RWPE1 (cell line): ENCODE measurements around the gene PHF14.
A peak's percentile ranks its signal among the peaks of the same experiment; 100 is the strongest.
"Not testable (repeated sequence)": the region's sequence is repeated elsewhere in the genome, so short reads cannot be mapped to it uniquely, and the experiment has no call there.

Experiments used
- CTCF ChIA-PET: fragments of 350-600 bp; sonication (Branson Sonifier 250); formaldehyde crosslinking; extraction: SDS; loops from one replicate; lab custom pipeline; 2021; lab: Yijun Ruan, JAX
- POLR2A ChIA-PET: fragments of 400-600 bp; formaldehyde crosslinking; extraction: SDS; loops from one replicate; lab custom pipeline; 2020; ENCODE audit warnings: antibody characterized with exemption; ENCODE audit not compliant: low non-redundant PET; lab: Yijun Ruan, JAX
- DNase-seq: peaks from one replicate; pipeline ENCODE4 v3.0.0; 2012; ENCODE audit warnings: low spot score
- H3K27ac ChIP-seq: fragments of 450-650 bp; 2 replicates; pipeline ENCODE4 v1.5.1; 2017
- TF ChIP-seq, protein P1 (sequence below): fragments of 450-650 bp; conservative IDR thresholded peaks from 2 replicates; pipeline ENCODE4 v1.5.1; 2017; ENCODE audit warnings: low read depth, mild to moderate bottlenecking

The PHF14 gene

DNA sequence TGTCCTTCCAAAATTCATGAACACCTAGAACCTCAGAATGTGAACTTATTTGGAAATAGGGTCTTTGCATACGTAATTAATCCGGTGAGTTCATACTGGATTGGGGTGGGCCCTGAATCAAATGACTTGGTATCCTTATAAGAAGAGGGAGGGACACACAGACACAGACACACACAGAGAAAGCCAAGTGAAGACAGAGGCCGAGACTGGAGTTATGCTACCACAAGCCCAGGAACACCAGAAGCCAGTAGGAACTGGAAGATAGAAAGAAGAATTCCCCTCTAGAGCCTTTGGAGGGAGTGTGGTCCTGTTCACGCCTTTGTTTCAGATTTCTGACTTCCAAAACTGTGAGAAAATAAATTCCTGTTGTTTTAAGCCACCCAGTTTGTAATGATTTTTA, 17.1 kb upstream of the PHF14 start:
- TF ChIP-seq, protein P1, sequence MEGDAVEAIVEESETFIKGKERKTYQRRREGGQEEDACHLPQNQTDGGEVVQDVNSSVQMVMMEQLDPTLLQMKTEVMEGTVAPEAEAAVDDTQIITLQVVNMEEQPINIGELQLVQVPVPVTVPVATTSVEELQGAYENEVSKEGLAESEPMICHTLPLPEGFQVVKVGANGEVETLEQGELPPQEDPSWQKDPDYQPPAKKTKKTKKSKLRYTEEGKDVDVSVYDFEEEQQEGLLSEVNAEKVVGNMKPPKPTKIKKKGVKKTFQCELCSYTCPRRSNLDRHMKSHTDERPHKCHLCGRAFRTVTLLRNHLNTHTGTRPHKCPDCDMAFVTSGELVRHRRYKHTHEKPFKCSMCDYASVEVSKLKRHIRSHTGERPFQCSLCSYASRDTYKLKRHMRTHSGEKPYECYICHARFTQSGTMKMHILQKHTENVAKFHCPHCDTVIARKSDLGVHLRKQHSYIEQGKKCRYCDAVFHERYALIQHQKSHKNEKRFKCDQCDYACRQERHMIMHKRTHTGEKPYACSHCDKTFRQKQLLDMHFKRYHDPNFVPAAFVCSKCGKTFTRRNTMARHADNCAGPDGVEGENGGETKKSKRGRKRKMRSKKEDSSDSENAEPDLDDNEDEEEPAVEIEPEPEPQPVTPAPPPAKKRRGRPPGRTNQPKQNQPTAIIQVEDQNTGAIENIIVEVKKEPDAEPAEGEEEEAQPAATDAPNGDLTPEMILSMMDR: no peak
- no peak overlapping the region for H3K27ac ChIP-seq
- POLR2A ChIA-PET: no interaction called here
- CTCF ChIA-PET: no interaction called here
- no peak for DNase-seq

DNA sequence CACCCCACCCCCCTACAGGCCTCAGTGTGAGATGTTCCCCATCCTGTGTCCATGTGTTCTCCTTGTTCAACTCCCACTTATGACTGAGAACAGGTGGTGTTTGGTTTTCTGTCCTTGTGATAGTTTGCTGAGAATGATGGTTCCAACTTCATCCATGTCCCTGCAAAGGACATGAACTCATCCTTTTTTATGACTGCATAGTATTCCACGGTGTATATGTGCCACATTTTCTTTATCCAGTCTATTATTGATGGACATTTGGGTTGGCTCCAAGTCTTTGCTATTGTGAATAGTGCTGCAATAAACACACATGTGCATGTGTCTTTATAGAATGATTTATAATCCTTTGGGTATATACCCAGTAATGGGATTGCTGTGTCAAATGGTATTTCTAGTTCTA, 13.4 kb upstream of the PHF14 start:
- CTCF ChIA-PET, DNase-seq, POLR2A ChIA-PET: not testable (repeated sequence)

DNA sequence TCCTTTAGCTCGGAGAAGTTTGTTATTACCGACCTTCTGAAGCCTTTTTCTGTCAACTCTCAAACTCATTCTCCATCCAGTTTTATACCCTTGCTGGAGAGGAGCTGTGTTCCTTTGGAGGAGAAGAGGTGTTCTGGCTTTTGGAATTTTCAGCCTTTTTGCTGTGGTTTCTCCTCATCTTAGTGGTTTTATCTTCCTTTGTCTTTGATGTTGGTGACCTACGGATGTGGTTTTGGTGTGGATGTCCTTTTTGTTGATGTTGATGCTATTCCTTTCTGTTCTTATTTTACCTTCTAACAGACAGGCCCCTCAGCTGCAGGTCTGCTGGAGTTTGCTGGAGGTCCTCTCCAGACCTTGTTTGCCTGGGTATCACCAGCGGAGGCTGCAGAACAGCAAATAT, 8.7 kb upstream of the PHF14 start:
- CTCF ChIA-PET, H3K27ac ChIP-seq, DNase-seq, POLR2A ChIA-PET: not testable (repeated sequence)

More for the DNA sequence above, 13.4 kb upstream of the PHF14 start:
- not testable (repeated sequence) for H3K27ac ChIP-seq

DNA sequence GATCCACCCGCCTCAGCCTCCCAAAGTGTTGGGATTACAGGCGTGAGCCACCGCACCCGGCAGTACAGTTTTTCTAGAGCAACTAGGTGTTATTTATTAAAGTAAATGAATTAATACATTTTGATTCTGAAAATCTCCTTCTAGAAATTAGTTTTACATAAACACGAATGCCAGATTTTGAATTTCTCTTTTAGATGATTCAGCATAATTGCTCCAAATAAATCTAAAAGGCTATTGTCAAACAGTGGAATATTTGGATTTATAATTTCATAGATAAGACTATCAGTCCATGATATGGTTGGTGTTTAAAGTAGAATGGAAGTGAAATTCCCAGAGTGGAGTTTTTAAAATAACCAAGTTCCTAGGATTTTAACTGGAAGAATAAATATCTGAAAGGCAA, 1.5 kb upstream of the PHF14 start:
- ChIA-PET CTCF (no interaction called here), POLR2A (no interaction called here)
- TF ChIP-seq, protein P1: no peak
- no peak for DNase-seq
- no peak overlapping the region for H3K27ac ChIP-seq

DNA sequence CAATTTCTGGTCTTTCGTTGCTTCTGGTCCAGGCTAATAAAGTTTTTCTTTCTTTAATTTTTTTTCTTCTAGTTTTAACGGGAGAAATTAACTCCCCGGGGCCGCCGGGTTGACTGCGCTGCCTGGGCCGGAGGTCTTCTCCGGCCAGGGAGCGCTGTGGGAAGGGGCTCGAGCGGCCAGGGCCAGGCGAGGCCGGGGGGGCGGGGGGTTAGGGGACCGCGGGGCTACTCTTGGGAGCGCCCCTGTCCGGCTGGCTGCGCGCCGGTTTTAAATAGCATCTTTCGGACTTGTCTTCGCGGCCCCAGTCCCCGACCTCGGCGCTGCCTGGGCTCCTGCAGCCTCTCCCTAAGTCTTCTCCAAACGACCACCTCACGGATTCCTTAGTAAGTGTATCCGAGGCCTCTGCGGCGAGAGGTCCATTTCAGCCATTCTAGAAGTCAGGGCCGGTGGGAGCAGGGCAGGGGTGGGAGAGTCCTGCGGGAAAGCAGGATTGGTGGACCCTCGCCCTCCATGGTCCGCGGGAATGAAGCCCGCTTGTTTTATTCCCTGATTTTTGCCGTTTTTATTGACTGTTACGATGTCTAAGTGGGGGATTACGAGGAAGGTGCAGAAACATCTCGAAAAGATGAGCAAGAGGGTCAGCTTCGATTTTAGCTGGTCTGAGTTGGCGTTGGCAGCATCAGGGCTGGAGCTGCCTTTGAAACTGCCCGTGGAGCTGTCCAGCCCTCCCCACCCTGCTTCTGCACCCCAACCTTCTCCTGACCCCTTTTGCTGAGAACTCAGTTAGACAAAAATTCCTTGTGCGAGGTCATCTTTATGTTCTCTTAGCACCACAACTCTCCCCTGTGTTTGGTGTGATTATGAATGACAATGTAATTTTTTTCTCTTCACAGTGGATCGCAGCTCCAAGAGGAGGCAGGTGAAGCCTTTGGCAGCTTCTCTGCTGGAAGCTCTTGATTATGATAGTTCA, 555 bp downstream of the PHF14 start:
- H3K27ac ChIP-seq: peak overlapping the region; percentile 89
- ChIA-PET POLR2A (interaction anchor here (0.9 to 1.2 kb wide), 2 partner anchors 34 to 233 kb away, joined by 3 read pairs; a partner anchor contains a TSS), CTCF (no interaction called here)
- TF ChIP-seq, protein P1: no peak
- DNase-seq: peak; percentile 34

DNA sequence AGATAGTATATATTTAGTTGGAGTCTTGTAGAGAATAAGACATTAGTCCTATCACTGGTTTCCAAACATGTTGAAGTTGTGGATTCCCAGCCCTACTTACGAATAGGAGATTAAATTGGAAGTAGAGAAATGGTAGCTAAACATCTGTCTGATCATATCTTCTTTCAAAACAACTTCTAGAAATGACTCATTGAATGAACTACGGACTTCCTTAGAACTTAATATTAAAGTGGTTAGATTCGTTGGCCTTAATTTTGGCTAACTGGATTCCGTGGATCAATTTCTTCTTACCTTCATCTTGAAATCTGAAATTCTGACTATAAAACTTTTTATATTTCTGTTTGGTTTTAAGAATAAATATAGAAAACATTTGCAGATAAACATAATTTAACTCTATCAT, 3.4 kb downstream of the PHF14 start:
- DNase-seq: no peak
- TF ChIP-seq, protein P1: no peak
- no peak overlapping the region for H3K27ac ChIP-seq
- POLR2A ChIA-PET: no interaction called here
- CTCF ChIA-PET: interaction anchor here (0.8 kb wide), 1 partner anchor 174 kb away, joined by 3 read pairs; no protein-coding TSS in a partner anchor

DNA sequence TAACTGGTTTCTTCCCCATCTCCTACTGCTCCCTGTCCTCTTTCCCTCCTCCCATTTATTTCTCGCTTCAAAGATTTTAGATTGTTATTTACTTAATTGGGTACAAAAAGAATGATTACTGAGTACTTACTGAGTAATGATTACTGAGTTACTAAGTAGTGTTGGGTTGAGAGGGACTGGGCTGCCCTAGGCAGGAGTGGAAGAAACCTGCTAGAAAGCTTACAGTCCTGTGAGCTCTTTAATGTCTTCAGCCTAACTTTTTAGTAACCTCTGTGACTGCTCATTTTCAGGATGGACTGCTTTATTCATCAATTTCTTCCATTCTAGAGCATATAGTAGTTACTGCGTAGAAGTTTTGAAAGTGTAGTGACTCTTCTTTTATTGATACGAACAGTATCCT, 7.6 kb downstream of the PHF14 start:
- POLR2A ChIA-PET: no interaction called here

DNA sequence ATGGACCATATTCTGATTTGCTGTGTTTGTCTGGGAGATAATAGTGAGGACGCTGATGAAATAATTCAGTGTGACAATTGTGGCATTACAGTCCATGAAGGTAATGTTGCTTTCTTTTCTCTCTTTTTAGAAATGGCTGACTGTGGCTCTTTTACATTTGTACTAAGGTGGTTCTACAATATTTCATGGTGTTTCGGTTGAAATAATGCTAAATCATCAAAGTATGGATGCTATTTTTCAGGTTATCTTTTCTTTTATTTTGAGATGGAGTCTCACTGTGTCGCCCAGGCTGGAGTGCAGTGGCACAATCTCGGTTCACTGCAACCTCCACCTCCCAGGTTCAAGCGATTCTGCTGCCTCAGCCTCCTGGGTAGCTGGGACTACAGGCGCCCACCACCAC, 17.1 kb downstream of the PHF14 start:
- CTCF ChIA-PET, POLR2A ChIA-PET, H3K27ac ChIP-seq, DNase-seq: not testable (repeated sequence)

More for the DNA sequence above, 7.6 kb downstream of the PHF14 start:
- CTCF ChIA-PET: interaction anchor here (0.6 kb wide), 1 partner anchor 403 kb away, joined by 4 read pairs; no protein-coding TSS in a partner anchor
- no peak overlapping the region for H3K27ac ChIP-seq
- TF ChIP-seq, protein P1: no peak
- no peak for DNase-seq

DNA sequence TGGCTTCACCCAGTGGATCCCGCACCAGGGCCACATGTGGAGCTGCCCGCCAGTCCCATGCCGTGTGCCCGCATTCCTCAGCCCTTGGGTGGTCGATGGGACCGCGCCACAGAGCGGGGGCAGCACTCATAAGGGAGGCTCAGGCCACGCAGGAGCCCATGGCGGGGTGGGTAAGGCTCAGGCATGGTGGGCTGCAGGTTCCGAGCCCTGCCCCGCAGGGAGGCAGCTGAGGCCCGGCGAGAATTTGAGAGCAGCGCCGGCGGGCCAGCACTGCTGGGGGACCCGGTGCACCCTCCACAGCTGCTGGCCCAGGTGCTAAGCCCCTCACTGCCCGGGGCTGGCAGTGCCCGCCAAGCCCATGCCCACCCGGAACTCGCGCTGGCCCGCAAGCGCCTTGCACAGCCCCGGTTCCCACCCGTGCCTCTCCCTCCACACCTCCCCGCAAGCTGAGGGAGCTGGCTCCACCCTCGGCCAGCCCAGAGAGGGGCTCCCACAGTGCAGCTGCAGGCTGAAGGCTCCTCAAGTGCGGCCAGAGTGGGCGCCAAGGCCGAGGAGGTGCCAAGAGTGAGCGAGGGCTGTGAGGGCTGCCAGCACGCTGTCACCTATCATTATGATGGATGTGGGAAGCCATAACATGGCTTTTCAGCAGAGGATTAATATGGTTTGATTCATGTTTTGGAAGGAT, 22.0 kb downstream of the PHF14 start:
- DNase-seq, CTCF ChIA-PET, POLR2A ChIA-PET, H3K27ac ChIP-seq: not testable (repeated sequence)
